Measurements from ENCODE around the gene ATP2B1.

Gene ATP2B1

DNA sequence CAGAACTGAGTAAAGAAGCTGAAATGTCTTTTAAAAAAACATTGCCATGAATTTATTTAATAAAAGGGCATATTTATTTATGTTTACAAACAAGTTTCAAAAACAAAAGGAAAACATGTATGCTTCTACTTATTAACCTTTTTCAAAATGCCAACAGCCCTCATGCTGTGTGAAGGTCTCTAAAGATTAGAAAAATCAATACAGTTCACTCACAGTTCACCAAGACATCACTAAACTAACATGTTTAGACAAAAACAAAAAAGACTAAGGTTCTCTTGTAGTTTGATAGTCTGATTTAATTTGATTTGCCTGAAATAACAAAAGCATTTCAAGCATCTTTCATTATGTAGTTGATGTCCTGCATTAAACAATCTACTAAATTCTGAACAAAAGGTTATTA lies 118.9 kb downstream of the ATP2B1 start:
- DNase-seq (ENCODE audit: low read depth): no peak

DNA sequence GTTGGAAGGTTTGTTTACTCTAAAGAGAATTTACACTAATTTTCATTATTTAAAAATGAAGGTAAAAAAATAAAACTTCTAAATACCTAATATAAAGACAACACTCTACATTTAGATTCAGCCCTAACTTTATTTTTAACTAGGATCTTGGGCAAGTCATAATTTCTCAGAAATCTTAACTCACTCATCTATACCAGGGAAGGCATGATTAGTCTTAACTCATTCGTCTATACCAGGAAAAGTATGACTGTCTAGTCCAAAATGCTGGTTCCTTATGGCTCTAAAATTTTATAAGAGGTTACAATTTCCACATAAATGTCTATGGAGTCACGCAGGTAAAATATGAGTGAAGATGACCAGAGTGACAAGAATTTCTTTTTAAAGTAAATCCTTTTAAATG lies 130.1 kb downstream of the ATP2B1 start:
- DNase-seq (ENCODE audit: low read depth): no peak

DNA sequence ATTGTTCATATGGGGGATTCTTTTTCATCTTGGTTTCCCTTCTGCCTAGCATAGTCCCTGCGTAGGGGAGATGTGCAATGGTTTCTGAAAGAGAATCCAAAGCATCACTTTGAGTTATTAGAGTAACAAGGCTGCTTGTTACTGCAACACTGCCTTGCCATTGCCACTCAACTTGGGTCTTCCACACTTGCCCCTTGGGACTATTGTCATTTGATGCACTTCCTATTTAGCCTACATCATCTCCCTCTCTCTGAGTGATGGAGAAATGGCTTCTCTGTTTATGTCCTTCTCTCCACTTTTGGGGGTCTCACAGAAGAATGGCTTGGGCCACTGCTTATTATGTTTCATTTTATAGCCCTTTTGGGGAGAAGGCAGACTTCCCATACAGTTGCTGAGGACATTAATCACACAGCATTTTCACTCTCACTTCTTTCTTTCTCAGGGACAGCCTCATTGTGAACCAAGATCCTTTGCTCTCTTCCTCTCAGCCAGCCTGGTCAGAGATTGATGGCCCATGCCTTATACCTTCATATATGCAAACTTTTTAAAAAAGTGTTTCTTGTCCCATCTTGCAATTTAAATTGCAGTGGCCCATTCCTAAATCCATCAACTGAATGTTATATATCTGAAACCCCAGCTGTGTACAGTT lies 131.9 kb downstream of the ATP2B1 start:
- no peak for DNase-seq (ENCODE audit: low read depth)

DNA sequence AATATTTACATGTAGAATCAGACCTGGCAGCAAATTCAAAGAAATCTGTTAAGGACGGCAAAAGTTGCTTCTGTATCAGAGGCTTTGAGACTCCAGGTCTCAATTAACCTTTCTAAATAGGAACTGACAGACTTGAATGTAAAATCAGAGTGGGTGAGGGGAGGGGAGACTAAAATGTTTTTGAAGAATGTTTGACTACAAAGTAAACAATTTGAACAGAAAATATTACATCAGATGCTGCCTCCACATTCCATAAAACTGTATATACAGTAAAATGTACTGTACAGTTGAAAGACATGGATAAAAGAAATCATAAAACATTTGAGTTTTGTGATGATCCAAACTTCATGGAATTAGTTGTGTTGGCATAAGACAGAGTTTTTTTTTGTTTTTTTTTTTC lies 133.3 kb downstream of the ATP2B1 start:
- DNase-seq (ENCODE audit: low read depth): no peak

DNA sequence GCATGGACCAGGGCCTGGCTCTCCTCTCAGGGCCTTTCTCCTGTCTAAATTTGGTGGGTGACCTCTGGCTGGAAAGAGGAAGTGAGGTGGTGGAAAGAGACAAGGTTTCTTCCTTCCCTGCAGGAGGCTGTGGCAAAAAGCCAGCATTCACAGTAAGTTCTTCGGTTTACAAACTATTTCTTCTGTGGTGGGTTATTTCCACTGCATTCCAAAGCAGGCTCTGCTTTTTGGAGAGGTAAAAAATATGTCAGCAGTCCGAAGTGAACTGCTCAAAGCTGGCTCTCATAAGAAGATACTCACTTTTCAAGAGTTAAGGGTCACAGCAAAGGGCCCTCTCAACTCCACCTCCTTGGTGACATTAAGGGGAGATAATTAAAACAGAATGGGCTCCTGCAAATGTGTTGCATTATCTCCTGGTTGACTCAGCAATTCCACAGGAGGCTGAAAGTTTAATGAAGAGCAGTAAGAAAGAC lies 133.9 kb downstream of the ATP2B1 start:
- peak; percentile 52 for DNase-seq (ENCODE audit: low read depth)

DNA sequence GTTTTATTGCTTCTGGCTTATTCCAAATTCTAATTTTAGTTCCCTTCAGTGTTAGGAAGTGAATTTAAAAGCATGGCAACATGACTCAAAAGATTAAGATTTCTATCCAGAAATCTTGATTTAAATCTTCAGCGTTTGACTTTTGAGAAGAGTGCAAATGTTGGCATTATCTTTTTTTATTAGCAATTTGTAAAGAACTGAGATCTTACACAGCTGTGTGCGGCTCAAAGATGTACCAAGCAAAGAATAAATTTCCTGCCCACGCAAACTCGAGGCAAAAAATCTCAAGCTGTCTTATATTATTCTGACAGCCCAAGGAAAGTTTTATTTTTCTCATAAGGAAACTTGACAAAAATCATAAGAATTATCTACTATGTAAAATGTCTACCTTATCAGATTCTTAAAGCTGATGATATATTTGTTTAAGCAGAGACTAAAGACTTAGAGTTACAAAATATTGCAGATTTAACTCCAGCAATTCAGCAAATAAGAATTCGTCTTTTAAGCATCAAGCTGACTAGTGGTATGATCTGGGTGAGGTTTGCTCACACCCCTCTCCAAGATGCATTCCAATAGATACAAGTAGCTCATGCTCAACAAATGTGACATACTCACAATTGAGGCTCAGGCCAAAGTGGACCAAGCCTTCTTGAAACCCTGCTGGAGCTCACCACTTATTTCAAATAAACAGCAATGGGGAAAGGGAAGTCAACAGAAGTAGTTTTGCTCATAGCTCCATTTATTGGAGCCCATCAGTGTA lies 135.4 kb downstream of the ATP2B1 start:
- no peak for DNase-seq (ENCODE audit: low read depth)

DNA sequence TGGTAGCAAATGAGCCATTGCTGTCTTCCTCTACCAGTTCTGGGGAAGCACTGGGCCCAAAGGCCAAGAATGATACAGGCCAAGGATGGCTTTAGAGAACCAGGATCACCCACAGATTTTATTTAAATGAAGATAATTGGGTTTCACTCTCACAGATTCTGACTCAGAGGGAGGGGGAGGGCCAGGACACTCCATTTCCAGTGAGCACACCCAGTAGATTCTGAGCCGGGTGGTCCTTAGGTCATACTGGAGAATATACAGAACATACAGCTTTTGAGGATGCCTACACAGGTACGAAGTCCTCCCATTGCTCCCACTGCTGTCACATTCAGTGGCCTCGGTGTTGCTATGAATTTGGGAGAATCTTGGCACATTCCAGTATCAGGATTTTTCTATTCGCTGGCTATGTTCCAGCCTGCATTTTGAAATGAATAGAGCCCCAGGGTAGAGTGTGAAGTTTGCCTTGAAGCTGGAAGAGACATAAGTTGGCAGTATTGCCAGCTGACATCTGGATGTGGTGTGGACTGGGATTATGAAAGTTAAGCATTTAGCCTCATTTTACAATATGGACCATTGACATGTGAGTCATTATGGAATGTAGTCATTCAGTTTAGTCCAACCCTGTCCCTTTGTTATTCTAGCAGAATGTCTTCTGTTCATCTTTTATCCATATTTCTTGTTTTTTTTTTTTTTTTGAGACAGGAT lies 137.0 kb downstream of the ATP2B1 start:
- peak; percentile 39 for DNase-seq (ENCODE audit: low read depth)

DNA sequence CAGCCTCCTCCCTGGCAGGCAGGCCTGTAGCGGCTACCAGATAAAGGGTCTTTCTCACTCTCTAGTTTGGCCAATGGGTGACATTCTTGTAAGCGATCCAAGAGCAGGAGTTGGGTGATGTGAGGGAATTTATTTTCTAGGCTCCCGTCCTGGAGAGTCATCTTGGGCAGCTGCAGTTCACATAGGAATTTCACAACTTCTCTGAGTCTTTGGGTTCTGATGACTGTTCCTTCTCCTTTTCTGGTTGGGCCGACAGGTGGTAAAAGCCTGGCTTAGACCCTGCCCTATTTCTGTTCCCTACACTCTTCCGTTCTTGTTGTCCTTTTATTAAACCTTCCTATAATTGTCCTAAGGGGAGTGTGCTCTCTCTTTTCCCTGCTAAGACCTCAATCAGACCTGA lies 140.2 kb downstream of the ATP2B1 start:
- no peak for DNase-seq (ENCODE audit: low read depth)

DNA sequence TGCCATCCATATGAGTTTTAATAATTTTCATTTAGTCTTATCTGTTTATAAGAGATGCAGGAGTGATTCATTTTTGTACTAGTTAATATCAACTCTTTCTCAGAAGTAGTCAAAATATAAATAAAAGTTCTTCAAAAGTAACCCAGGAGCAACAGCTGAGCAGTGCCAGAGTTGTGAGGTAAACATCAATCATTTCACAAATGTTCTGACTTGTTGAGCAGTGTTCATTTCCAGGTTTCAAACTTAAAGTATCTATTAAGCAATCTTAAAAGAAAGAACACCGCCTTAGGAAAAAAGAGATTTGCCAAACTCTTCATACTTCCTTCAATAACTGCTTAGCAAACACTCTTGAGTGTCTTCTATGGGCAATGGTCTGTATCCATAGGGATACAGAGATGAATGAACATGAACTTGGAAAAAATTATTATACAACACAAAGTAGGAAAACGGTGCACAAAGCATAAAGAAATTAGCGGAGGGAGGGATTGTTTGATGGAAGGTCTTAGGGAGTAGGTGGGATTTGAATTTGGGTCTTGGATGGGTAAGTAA lies 140.9 kb downstream of the ATP2B1 start:
- no peak for DNase-seq (ENCODE audit: low read depth)

DNA sequence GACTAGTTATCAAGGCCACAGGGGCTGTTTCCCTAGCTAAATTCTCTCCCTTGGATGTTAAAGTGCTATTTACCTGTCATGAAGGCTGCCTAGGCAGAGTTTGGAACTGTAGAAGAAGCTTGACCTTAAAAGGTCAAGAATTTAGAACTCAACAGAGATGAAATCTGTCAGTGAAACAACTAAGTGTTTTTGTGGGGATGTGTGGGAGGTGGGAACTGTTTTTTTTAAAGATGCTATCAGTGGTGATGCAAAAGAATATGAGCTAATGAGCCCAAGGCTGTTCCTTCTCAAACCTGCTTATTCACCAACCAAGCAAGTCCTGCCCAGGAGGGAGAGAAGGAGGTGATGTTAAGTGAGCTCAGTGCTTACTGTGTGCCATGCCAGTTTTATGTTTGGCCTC lies 142.0 kb downstream of the ATP2B1 start:
- no peak for DNase-seq (ENCODE audit: low read depth)

DNA sequence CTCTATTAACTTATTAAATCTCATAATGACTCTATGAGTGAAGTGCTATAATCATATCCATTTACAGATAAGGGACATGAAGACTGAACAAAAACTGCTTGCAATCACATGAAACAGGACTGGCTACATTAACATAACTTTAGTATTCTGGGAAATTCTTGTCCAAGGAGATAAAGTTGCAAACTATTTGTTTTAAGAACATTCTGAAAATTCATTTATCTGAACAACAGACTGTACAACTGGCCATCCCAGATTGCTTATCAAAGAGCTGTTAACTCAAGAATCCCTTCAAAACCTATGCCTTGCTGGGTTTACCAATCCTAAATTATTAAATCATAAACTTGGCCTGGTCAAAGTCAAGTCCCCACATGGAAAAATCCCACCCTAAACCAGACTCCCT lies 143.6 kb downstream of the ATP2B1 start:
- no peak for DNase-seq (ENCODE audit: low read depth)

DNA sequence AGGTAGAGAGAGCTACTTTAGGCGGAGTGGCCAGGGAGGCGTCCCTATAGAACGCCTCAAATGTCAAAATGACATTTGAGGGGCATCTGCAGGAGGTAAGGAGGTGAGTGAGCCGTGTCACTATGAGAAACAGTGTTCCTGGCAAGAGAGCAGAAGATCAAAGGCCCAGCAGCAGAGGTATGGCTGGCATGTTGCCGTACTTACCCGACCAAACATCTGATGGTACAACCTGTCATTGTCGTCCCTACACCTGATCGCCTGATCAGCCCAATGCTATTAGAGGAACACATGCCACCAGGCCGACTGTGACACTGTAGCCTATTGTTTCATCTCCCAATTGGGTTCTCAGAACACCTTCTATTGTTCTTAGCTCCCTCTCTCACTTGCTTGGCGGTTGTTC lies 148.9 kb downstream of the ATP2B1 start:
- no peak for DNase-seq (ENCODE audit: low read depth)

DNA sequence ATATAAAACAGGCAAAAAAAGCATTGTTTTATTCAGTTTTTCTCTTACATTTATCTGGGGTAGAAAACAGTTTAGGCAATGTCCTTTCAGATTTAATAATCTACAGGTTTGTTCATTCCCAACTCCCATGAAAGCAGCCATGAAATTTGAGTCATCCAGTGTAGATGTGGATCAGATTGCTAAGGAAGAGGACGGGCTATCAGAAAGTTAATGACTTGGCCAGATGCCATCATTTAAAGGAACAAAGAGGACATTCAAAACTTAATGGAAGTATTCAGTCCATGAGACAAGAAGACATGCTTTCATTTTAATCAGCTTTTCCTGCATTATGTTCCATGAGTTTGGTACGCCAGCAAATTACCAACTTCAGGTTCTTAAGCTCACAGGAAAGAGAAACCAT lies 151.7 kb downstream of the ATP2B1 start:
- no peak for DNase-seq (ENCODE audit: low read depth)

DNA sequence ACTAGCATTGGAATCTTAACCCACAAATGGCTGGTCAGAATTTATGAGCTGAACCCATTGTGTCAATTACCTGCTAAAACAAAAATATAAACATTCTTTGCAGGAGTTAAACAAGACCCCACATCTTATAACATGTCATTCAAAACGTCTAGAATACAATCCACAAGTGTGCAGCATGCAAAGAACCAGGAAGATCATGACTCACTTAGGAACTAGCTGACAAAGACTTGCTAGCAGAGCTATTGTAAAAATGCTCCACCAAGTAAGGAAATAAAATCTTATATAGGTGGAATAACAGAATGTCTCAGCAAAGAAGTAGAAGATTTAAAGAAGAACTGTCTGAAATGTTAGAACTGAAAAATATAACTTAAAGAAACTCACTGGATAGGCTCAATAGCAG lies 156.3 kb downstream of the ATP2B1 start:
- DNase-seq (ENCODE audit: low read depth): peak; percentile 36

DNA sequence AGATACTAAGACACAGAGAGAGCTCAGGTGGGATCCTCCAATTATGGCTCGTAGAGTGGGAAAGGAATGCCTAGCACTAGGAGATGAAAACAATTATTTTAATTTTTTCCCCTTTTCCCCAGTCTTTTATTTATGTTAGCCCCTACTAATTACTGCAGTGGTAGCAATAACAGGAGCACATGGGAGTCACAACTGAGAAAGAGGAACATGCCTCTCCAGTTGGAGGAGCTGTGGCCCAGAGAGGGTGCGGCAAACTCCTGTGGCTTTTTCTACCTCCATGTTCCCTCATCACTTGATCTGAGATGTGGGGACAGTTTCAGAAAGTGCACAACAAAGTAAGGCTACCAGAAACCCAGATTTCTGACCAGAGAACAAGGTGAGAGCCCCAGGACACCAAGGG lies 156.9 kb downstream of the ATP2B1 start:
- no peak for DNase-seq (ENCODE audit: low read depth)

DNA sequence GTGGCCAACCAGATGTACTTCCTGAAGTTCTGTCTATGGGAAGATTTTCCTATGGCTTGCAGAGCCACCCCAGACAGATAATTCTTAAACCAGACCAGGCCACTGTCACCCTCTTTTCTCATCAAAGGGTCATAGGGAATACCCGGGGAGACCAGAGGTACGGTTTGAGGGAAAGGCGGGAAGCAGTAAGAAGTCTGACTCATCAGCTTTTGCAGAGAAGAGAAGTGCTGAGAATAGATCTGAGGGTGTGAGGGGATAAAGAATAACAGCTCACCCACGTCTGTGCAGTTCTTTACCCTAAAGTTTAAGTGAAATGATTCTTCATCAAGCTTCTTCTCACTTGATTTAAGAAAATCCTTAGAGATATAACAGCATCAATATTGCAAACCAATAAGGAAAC lies 161.5 kb downstream of the ATP2B1 start:
- DNase-seq (ENCODE audit: low read depth): no peak

DNA sequence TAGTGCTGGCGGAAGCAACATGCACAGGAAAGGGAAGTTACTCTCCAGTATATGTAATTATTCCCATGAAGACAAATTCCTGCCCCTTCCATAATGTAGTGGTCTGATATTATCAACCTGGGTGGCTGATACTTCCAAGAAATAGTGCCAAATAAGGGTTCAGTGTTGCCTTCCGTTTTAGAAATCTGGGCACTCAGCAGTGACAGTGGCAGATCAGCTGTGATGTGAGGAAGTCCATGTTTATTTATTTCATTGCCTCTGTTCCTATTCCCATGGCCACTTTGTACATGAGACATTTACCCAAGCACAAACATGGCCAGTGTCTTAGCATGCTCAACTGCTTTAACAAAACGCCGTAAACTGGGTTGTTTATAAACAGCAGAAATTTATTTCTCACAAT lies 162.5 kb downstream of the ATP2B1 start:
- DNase-seq (ENCODE audit: low read depth): no peak

DNA sequence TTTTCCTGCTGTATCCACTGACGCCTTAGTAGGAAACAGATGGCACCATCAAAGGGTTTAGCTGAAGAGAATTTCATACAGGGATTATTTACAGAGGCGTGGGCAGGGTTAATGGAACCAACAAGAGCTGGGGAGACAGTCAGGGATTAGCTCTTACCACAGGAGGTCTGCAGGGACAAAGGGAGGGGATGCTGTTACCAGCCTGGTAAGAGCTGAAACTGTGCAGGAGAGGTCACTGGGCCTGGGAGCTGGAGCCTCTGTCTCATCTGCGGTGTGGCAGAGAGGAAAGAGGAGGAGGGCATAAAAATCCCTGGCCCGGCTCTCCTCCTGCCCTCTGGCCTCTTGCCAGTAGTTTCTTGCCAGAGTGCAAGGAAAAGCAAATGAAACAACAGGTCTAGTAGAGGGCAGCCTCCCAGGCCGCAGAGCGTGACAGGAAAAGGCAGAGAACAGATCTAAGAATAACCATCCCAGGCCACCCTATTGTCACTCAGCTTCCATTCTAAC lies 163.9 kb downstream of the ATP2B1 start:
- DNase-seq (ENCODE audit: low read depth): no peak

DNA sequence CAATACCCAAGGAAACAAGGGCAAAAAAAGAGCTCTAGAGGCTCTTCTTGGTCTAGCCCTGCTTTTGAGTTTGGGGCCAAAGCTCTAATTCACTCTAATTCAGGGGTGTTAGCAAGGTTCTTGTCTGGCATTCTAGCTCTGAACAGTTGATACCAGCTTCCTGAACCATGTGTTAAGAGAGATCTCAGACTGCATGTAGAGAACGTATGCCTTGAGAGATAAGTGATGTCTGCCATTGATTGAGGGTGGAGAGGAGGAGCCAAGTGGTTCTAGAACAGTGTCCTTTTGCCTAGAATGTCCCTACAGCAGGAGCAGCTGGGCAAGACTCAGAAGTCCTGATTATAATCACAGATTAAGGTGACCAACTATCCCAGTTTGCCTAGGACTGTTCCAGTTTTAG lies 164.6 kb downstream of the ATP2B1 start:
- no peak for DNase-seq (ENCODE audit: low read depth)

DNA sequence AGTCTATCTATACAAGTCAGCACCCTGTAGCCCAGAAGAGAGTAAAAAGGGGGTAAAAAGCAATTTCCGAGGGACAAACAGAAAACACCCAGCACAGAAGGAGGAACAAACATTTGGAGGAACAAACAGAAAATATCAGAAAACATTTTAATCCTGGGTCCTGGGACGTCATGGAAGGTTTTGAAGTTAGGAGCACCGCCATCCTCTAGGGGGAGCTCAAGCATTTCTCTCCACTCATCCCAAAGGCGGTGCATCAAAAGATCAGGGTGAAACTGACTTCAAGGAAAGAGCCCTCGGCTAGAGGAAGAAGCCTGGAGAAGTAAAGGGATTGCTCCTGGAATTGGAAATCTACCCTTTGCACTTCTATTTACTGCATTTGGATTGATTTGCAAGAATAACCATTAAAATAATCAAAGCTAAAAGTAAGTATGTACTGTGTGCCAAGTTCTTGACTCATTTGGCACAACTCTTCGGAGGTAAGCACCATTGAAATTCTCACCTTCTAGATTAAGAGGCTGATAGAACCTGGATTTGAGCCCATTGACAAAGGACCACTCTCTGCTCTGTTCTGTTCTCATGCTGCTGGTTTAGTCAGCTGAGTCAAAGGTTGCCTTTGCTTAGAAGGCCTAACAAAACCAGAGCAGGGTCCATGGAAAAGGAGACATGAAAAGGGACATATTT lies 165.6 kb downstream of the ATP2B1 start:
- DNase-seq (ENCODE audit: low read depth): peak; percentile 84

DNA sequence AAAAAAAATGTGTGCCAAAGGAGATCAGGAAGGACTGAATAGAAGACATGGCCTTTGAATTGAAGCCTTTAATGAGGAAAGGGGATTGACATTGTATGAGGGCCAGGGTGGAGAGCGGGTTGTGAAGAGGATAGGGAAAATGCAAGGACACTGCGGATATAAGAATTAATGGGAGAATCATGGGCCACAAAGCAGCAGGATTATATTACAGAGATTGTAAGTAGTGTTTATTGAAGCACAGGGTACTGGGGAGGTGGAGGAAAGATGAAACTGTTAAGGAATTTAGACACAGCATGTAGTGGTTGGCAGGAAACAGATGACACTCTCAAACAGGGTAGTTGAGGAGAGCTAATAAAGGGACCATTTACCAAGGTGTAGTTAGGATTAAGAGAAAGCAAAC lies 166.4 kb downstream of the ATP2B1 start:
- no peak for DNase-seq (ENCODE audit: low read depth)

DNA sequence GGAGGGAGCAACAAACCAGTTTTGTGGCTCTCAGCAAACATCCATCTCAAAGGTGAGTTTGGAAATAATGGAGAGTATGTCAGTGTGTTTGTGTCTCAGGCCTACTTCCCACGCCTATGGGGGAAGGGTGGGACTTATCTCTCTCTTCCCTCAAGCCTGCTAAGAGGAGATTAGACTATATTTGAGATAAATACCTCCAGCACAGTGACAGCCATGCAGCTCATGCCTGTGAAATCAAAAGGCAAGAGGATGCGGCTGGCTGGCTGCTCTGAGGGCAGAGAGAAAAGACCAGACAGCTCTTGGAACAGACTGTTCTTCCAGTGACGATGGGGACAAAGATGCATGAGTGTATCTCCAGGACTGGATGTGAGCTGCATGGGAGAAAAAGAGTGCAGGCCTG lies 168.1 kb downstream of the ATP2B1 start:
- no peak for DNase-seq (ENCODE audit: low read depth)
